Esophagus muscularis mucosa (tissue), 3 donors: Measurements from ENCODE around the gene ATP6AP2.

Experiments
- POLR2A ChIP-seq: fragments of 450-650 bp; IDR thresholded peaks from one replicate; pipeline ENCODE4 v1.6.1; 2017; ENCODE audit warnings: antibody characterized with exemption, moderate library complexity, mild to moderate bottlenecking, low read depth
- POLR2AphosphoS5 ChIP-seq, 2 donors: sonication (generic); formaldehyde crosslinking; IDR thresholded peaks; one replicate each; pipeline ENCODE4 v1.6.1; 2017; ENCODE audit warnings: antibody characterized with exemption in 2 of 2
- TF ChIP-seq, protein P1 (sequence below), 3 experiments: fragments of 200-600 bp in 2 of 3; fragments of 450-650 bp in 1 of 3; sonication (generic) in 2 of 3; IDR thresholded peaks; one replicate each; pipeline ENCODE4 v1.5.1; 2017 to 2019; ENCODE audit warnings: antibody characterized with exemption in 3 of 3, mild to moderate bottlenecking in 2 of 3, moderate library complexity in 1 of 3

DNA sequence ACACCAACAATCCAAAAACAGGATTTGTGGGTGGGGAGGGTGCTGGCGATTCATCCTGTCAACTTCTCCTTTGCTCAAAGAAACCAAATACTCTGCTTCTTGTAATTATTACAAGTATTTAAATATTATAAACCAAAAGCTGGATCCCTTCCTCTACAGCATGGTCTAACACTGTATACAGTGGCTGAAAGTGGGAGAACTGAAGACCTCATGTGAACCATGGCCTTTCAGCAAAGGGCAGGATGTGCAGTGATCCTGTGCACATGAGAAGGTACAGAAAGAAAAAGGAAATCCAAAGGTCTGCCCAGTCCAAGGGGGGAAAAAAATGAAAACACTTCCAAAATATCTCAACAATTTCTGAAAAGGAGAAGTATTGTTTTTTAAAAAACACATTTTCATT, 71.9 kb downstream of the ATP6AP2 start:
- TF ChIP-seq, protein P1, sequence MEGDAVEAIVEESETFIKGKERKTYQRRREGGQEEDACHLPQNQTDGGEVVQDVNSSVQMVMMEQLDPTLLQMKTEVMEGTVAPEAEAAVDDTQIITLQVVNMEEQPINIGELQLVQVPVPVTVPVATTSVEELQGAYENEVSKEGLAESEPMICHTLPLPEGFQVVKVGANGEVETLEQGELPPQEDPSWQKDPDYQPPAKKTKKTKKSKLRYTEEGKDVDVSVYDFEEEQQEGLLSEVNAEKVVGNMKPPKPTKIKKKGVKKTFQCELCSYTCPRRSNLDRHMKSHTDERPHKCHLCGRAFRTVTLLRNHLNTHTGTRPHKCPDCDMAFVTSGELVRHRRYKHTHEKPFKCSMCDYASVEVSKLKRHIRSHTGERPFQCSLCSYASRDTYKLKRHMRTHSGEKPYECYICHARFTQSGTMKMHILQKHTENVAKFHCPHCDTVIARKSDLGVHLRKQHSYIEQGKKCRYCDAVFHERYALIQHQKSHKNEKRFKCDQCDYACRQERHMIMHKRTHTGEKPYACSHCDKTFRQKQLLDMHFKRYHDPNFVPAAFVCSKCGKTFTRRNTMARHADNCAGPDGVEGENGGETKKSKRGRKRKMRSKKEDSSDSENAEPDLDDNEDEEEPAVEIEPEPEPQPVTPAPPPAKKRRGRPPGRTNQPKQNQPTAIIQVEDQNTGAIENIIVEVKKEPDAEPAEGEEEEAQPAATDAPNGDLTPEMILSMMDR (IDR thresholded peaks at IDR 0.05) = no peak
- no peak for TF ChIP-seq POLR2AphosphoS5 (IDR thresholded peaks at IDR 0.05)
- no peak for TF ChIP-seq POLR2A
